ENCODE data around the gene PIK3R3. TPM values are rescaled to one million over a fixed set of nuclear protein-coding genes. Genes with fewer than 3 reads are reported as not detected.

Gene PIK3R3
- total and polyA plus RNA-seq, 9 of the 15 experiments (the other 6 are each of a cell fraction or from before 2014, with no cell fraction given): 1.4 to 7.7 (median 4.6) TPM

GRCh38 chr1:46173361-46173856 is 41.0 kb upstream of the PIK3R3 start (continued):
- 0 out of 2 replicates have a peak, but pooled peaks have one; percentile 26 for TF ChIP-seq DEAF1 (CRISPR knock-in tag; IDR thresholded peaks at IDR 0.05)
- TF ChIP-seq CREM (IDR thresholded peaks at IDR 0.05; ENCODE audit: low read depth): no peak; the same call in 1 of the 2 replicates
- no peak for TF ChIP-seq TCFL5 (CRISPR knock-in tag; conservative IDR thresholded peaks at IDR 0.05)
- no peak for TF ChIP-seq E2F8 (IDR thresholded peaks at IDR 0.05; ENCODE audit: low read depth, partially characterized antibody)
- TF ChIP-seq SOX6 (IDR thresholded peaks at IDR 0.05): peak; percentile 41; the same call in 1 of the 2 replicates
- no peak for TF ChIP-seq KLF10 (CRISPR knock-in tag; IDR thresholded peaks at IDR 0.05)
- TF ChIP-seq ZNF280A (IDR thresholded peaks at IDR 0.05; ENCODE audit: low read depth, partially characterized antibody): no peak
- no peak for TF ChIP-seq KAT7 (CRISPR knock-in tag; IDR thresholded peaks at IDR 0.05; ENCODE audit: borderline replicate concordance)
- no peak for TF ChIP-seq ZFX (CRISPR knock-in tag; IDR thresholded peaks at IDR 0.05)
- TF ChIP-seq GATAD2A (IDR thresholded peaks at IDR 0.05): no peak
- no peak for TF ChIP-seq FOXK2 (conservative IDR thresholded peaks at IDR 0.05 in 1 of 2, IDR thresholded peaks at IDR 0.05 in 1 of 2; ENCODE audit: low read depth in 2 of 2)
- no peak for TF ChIP-seq TAF7 (tag; IDR thresholded peaks at IDR 0.05)
- no peak for TF ChIP-seq SNAPC5 (CRISPR knock-in tag; IDR thresholded peaks at IDR 0.05)
- TF ChIP-seq ELF4 (CRISPR knock-in tag; IDR thresholded peaks at IDR 0.05): no peak
- no peak for TF ChIP-seq MTF1 (CRISPR knock-in tag; IDR thresholded peaks at IDR 0.05; ENCODE audit: borderline replicate concordance)
- TF ChIP-seq TEAD2 (tag; IDR thresholded peaks at IDR 0.05): no peak
- TF ChIP-seq ZNF639 (CRISPR knock-in tag; conservative IDR thresholded peaks at IDR 0.05 in 1 of 2, IDR thresholded peaks at IDR 0.05 in 1 of 2): no peak
- peak; percentile 57; the same call in 1 of the 2 replicates for TF ChIP-seq ZNF431 (CRISPR knock-in tag; IDR thresholded peaks at IDR 0.05)
- no peak for TF ChIP-seq RFX7 (CRISPR knock-in tag; IDR thresholded peaks at IDR 0.05)
- TF ChIP-seq SP1 (CRISPR knock-in tag; IDR thresholded peaks at IDR 0.05): no peak
- no peak for TF ChIP-seq ZNF79 (CRISPR knock-in tag; IDR thresholded peaks at IDR 0.05; ENCODE audit: low read depth)
- no peak for TF ChIP-seq MAFK (IDR thresholded peaks at IDR 0.05; ENCODE audit: low read length)
- TF ChIP-seq C11orf30 (IDR thresholded peaks at IDR 0.05; ENCODE audit: low read depth): no peak

Measured in K562 (cell line).